Measurements from ENCODE around the gene TSNAX.

The TSNAX gene

DNA sequence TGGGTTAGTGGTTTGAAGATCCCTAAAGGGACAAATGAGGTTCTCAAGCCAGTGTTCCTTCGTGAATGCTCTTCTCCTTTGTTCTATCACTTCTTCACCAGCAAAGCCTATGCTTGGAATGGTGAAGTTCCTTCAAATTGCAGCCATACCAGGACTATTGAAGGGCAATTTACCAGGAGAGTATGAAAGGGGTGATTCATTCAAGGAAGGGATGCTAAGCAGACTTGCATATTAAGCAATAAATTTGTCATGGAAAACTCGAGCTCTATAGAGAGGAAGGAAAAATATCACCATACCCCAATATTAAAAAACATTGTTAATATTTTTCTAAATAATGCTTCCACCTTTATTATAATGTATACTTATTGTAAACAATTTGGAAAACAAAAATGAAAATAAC, 9.3 kb upstream of the TSNAX start:
- DNase-seq = no peak

DNA sequence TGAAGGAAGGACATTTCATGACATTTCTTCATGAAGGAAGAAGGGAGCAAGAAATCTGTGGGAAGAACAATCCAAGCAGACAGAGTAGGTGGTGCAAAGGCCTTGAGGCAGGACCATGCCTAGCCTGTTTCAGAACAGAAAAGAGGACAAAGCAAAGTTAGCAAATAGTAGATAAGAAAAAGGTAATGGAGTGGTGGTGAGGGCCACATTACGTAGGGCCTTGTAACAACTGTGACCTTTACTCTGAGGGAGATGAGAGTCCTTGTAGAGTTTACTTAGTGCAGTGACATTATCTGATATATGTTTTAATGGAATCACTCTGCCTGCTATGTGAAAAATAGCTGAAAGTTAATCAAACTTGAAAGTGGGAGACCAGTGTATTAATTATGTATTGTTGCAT, 6.4 kb upstream of the TSNAX start:
- no peak for DNase-seq

DNA sequence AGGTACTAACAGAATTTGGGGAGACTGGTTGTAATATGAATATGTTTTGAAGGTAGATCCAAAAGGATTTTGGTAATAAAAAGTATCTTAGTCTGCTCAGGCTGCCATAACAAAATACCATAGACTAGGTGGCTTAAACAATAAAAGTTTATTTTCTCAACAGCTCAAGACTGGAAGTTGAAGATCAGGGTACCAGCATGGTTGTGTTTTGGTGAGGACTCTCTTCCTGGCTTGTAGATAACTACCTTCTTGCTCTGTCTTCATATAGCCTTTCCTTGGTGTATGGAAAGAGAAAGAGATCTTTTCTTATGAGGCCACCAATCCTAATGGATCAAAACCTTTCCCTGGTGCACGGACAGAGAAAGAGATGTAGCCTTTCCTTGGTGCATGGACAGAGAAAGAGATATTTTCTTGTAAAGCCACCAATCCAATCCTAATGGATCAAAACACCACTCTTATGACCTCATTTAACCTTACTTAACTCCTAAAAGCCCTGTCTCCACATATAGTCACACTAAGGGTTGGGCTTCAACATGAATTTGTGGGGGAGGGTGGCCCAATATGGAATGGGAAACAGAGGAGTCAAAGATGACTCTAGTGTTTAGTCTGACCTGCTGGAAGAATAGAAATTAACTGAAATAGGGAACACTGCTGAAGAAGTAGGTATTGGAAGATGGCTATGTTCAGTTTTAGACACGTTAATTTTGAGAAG, 5.4 kb upstream of the TSNAX start:
- no peak for DNase-seq

- DNase-seq = no peak
Observed at GRCh38 chr1:231523816-231524215, 4.7 kb upstream of the TSNAX start.

- DNase-seq = no peak
Observed at GRCh38 chr1:231526536-231526935, 1.9 kb upstream of the TSNAX start.

DNA sequence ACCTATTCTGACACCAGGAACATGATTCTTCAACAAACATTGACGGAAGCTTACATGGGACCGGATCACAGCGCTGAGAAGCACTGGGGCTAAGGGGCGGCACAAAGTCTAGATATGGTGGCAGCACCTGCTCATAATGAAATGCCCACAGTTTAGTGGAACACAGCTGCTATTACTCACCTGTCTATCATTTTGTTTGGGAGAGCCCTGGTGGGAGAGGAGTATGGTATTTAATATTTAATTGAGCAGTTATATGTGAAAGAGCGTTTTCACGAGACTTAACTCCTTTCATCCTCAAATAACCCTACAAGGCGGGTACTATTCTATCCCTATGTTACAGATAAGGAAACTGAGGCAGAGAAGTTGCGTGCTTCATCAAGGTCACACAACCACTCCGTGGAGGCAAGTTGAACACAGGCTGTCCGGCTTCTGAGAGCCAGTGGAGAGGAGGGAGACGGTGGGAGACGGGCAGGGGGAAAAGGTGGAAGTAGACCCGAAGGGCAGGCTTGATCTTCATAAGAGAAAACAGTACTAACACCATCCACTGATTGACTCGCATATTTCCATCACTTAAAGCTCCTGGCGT, 790 bp upstream of the TSNAX start:
- DNase-seq = no peak

GRCh38 chr1:231533240-231533639, 4.8 kb downstream of the TSNAX start:
- no peak for DNase-seq

GRCh38 chr1:231534703-231535159, 6.3 kb downstream of the TSNAX start:
- no peak for DNase-seq

GRCh38 chr1:231536099-231536498, 7.6 kb downstream of the TSNAX start:
- DNase-seq = no peak

DNA sequence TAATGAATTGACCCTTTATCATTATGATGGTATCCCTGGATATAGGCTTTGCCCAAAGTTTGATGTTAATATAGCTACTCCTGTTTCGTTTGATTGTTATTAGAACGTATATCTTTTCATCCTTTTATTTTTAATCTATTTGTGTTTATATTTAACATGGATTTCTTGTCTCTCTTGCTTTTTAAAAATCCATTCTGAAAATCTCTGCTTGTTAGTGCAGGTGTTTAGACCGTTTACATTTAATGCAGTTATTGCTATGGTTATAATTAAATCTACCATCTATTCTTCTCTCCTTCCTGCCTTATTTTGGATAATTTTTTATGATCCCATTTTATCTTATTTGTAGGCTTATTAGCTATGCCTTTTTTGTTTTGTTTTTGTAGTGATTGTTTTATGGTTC, 12.4 kb downstream of the TSNAX start:
- DNase-seq = no peak

GRCh38 chr1:231541842-231542241, 13.4 kb downstream of the TSNAX start:
- no peak for DNase-seq

DNA sequence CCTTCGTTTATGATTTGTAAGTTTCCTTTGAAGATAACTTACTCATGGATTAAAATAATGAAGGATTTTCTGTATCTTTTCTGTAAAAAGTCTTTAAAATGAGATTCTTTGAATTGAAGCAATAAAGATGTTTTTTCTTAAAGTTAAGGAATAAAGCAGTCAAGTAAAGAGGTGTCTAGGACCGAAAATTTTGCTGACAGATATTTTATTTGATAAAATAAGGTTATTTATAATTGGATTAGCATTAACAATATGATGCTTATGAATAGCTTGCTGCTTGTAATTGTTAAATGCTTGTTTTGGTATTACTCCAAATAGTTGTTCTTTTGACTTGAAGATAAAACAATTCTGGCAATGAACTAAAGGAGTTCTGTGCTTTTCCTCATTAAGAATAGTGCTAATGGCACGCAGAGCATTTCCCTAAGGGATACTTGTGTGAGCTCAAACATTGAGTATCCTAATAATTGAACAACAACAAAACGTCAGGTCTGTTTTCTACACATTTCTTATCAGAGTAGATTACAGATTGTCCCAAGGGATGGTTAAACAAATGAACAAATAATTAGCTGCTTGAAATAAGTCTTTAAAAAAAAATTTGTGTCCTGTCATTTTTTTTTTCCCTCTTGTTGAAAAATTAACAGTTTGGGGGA, 16.6 kb downstream of the TSNAX start:
- DNase-seq = no peak

GRCh38 chr1:231546693-231547092, 18.2 kb downstream of the TSNAX start:
- DNase-seq = no peak

DNA sequence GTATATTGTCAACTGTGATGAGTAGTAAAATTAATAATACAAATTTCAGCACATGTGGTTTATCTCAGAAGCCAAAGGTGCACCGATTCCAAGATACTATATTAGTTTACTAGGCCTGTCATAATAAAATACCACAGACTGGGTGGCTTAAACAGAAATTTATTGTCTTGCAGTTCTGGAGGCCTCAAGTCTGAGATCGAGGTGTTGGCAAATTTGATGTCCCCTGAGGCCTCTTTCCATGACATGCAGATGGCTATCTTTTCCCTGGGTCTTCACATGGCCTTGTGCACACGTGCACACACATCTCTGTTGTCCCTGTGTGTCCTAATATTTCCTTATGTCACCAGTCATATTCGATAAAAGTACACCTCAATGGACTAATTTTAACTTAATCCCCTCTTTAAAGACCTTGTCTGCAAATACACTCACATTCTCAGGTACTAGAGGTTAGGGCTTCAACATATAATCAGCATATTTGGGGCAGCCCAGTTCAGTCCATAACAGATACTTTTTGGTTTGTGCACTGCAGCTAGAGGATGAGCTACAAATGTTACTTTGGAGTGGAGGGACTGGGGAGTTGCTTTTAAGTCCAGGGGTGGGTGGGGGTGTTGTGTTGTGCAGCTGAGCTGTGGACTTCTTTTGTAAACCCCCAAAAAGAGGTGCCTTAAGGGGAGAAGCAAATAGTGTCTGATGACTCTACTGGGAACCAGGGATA, 21.4 kb downstream of the TSNAX start:
- DNase-seq = no peak

- no peak for DNase-seq
Observed at GRCh38 chr1:231550448-231550781, 21.9 kb downstream of the TSNAX start.

DNA sequence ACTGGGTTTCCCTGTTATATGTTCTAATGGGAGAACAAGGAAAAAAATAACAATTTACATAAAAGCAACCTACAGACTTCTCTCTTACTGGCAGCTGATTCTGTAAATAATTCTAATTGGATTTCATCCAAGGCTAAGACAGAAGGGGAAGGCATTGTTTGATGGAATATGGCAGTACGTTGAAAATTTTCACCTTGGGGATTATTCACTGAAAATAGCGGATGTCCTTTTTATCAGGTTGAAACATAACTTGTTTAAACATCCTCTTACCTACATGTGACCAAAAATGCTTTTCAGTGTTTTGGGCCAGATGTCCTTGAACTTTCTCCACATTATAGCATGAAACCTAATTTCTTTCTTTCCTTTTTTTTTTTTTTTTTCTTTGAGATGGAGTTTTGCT, 24.9 kb downstream of the TSNAX start:
- DNase-seq = no peak

DNA sequence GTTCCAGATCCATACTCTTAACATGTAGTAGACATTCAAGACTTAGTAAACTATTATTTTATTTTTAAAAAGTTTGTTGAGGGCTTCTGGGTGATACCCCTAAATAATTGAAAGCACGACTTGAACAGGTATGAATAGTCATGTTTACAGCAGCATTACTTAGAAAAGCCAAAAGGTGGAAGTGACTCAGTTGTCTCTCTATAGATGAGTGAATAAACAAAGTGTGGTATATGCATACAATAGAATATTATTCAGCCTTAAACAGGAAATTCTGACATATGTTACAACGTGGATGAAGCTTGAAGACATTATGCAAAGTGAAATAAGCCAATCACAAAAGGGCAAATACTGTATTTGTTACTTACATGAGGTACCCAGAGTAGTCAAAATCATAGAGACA, 26.5 kb downstream of the TSNAX start:
- DNase-seq = no peak

DNA sequence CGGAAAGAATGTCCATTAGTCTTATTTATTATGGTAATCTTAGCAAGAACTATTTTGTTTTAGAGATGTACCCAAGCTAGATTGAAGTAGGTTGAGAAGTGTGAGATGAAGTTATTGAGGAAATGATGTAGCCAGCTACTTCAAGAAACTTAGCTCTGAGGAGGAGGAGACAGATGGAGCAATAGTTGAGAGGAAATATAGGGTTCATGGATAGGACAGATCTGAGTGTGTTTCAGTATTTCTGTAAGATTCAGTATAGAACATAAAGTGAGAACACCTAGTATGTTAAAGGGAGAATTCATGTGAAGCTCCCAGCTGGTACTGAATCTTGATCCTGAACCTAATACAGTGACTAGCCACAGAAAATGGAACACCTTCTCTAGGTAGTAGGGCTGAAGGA, 28.9 kb downstream of the TSNAX start:
- DNase-seq = no peak

DNA sequence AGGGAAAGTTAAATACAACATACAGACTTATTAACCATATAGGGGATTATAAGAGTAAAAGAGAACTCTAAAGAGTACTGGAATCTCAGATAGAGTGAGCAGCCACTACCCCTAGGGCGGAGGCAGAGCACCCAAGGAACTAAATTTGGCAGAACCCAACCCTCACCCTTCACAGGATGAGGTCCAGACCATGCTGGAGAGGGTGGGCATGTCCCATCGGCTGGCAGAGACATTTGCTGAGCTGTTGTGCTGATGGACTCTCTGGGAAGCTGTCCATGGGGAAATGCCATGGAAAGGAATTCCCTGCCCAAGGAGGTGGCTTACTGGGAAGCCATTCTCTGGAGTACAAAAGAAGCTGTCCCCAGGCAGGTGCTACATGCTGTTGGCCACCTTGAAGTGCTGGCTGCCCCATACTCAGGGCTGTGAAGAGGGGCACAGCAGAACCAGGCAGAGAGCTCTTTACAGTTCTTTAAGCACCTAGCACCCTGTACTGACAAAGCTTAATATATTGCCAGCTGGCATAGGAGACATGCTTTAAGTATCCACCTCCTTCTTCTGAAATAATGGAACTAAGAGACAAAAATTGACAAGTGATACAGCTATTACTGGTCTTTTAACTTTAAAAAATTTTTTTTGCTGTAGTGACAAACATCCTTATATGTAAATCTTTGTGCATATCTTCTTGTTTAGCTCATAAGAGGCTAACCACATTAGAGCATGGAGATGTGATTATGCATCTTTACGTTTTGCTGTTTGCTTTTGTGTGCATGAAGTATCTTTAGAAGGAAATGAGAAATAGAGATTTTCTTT, 29.6 kb downstream of the TSNAX start:
- DNase-seq = no peak

- DNase-seq = no peak
Observed at GRCh38 chr1:231558708-231559185, 30.3 kb downstream of the TSNAX start.

DNA sequence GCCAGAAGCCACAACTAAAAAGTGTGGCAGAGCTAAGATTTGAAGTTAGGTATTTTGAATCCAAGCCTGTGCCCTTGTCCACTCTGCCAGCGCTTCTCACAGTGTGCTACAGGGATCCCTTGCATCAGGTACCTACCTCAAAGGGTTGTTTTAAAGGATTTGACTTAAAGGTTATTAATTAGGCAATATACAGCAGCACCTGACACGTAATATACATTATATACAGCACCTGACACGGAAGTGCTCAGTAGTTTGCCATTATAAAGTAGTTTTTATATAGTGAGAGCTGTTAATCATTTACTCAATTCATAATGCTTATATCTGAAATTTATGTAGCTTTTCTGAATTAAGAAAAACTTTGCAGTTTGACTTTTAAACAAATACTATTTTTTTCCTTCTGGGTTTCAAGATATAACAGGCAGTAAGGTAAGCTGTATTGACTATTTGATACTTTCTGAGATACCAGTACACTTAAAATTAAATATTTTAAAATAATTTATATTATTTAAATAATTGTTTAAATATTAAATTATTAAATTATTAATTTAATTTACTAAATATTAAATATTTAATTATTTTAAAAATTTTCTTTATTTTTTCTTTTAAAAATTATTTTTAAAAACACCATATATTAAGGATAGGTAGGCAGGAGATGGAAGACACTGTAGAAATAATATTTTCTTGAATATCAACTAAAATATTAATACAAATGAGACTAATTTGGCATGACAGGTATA, 33.3 kb downstream of the TSNAX start:
- no peak for DNase-seq

DNA sequence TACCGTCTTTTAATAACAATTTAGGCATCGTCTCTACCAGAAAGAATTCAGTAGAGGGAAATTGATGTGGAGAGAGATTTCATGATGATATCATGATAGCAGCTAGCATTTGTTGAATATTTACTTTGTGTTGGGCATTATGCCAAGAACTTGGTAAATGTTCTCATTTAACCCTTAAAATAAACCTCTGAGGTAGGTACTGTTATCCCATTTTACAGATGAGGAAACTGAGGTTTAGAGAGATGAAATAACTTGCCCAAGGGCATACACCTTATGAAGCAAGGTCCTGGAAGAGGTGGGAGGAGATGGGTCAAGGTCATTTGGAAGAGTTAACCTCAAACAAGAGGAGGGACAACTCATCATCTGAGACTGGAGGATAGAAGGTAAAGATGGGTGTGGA, 34.8 kb downstream of the TSNAX start:
- no peak for DNase-seq

Data from activated CD8-positive, alpha-beta memory T cell treated with anti-CD3 and anti-CD28 coated beads, Interleukin-2, amount 50 U/mL, for 4 hours (primary cell).